Motor neuron (in vitro differentiated cells): ENCODE measurements around the gene ZCCHC24. TPM values are rescaled to one million over a fixed set of nuclear protein-coding genes. Genes with fewer than 3 reads are reported as not detected.

Source experiments
- ATAC-seq, 8 experiments: fragments of 200-7000 bp; cut with Tn5 transposase; replicated peaks in 6 of 8; 2 replicates each; pipeline ENCODE4 v1.8.0; 2021; ENCODE audit warnings: mild to moderate bottlenecking in 8 of 8, moderate library complexity in 8 of 8
- H3K27ac ChIP-seq, 2 donors: fragments of 250-450 bp; sonication (Bioruptor Pico); 2 replicates each; pipeline ENCODE4 v1.9.0; 2021; ENCODE audit warnings: antibody characterized with exemption in 2 of 2, mild to moderate bottlenecking in 2 of 2, moderate library complexity in 1 of 2
- H3K4me1 ChIP-seq, 2 donors: fragments of 250-450 bp; sonication (Bioruptor Pico); replicated peaks in 1 of 2; 2 replicates each; pipeline ENCODE4 v1.6.1; 2021; ENCODE audit warnings: antibody characterized with exemption in 2 of 2, mild to moderate bottlenecking in 2 of 2, moderate library complexity in 1 of 2
- H3K4me3 ChIP-seq, 5 donors: fragments of 250-450 bp; sonication (Bioruptor Pico); 2 replicates each; pipeline ENCODE4 v1.9.0; 2021; ENCODE audit warnings: antibody characterized with exemption in 5 of 5, mild to moderate bottlenecking in 5 of 5, moderate library complexity in 4 of 5
- WGBS, 10 experiments: fragments of 450-650 bp; shearing (Covaris generic); methylation state at CpG; one replicate each; pipeline ENCODE4 v1.0.0; 2022; 5-methylcytosine and 5-hydroxymethylcytosine counted together
- in situ Hi-C, 9 experiments: fragments of 400-800 bp; cut with MboI; loops; one replicate each; pipeline ENCODE4 v1.15.0; 2021; ENCODE audit warnings: low sequenced_read_pairs in 9 of 9, low pct_unique_long_range_greater_than_20kb in 2 of 9; ENCODE audit not compliant: unreplicated experiment in 9 of 9
- total RNA-seq, 8 experiments: library from RNA; unstranded; fragments of 300-600 nt; gene quantifications; 2 replicates each; pipeline versions ENCODE4 v1.2.3 to v1.2.4, GENCODE V29; 2022

ZCCHC24 gene
- total RNA-seq, 8 experiments from 2014 or later = 0.67 to 39.5 (median 8.0) TPM

- no peak for ATAC-seq
- Histone ChIP-seq H3K4me1 (peaks cover 0 to 2% of the 10 kb centered on the region in 2 donors), H3K27ac (no peak overlapping the region), H3K4me3 (no peak overlapping the region)
- in situ Hi-C loops = no loop called here
- 40 to 100% (median 82%) methylated on average over 1 to 3 of the region's 6 CpGs; no CpG with 5 or more reads in 5 of the 10 experiments for WGBS, 10 experiments
Observed at GRCh38 chr10:79418274-79418673, 27.1 kb downstream of the ZCCHC24 start.

GRCh38 chr10:79417731-79418130 is 27.7 kb downstream of the ZCCHC24 start:
- Histone ChIP-seq H3K4me1 (peaks cover 0 to 2% of the 10 kb centered on the region in 2 donors), H3K27ac (no peak overlapping the region), H3K4me3 (no peak overlapping the region)
- no peak for ATAC-seq
- WGBS, 10 experiments = 82 to 100% (median 83%) methylated on average over 1 to 3 of the region's 4 CpGs; no CpG with 5 or more reads in 7 of the 10 experiments
- in situ Hi-C loops = no loop called here

- no peak for ATAC-seq
- 60 to 100% (median 83%) methylated on average over 1 to 2 of the region's 2 CpGs; no CpG with 5 or more reads in 7 of the 10 experiments for WGBS, 10 experiments
- Histone ChIP-seq H3K4me3 (no peak overlapping the region), H3K4me1 (peaks cover 0 to 2% of the 10 kb centered on the region in 2 donors), H3K27ac (no peak overlapping the region)
- in situ Hi-C loops = no loop called here
Observed at GRCh38 chr10:79417266-79417665, 28.2 kb downstream of the ZCCHC24 start.

- 74 to 100% (median 93%) methylated on average over 1 to 10 of the region's 12 CpGs; no CpG with 5 or more reads in 2 of the 10 experiments for WGBS, 10 experiments
- Histone ChIP-seq H3K4me3 (no peak overlapping the region), H3K27ac (no peak overlapping the region), H3K4me1 (peaks cover 0 to 2% of the 10 kb centered on the region in 2 donors)
- no peak for ATAC-seq
- in situ Hi-C loops = no loop called here
Observed at GRCh38 chr10:79416578-79417255, 28.7 kb downstream of the ZCCHC24 start.

GRCh38 chr10:79415736-79416577 is 29.5 kb downstream of the ZCCHC24 start:
- no peak for ATAC-seq
- WGBS, 10 experiments = 67 to 96% (median 81%) methylated on average over 1 to 8 of the region's 12 CpGs; no CpG with 5 or more reads in 2 of the 10 experiments
- Histone ChIP-seq H3K4me1 (peaks cover 0 to 2% of the 10 kb centered on the region in 2 donors), H3K4me3 (no peak overlapping the region), H3K27ac (no peak overlapping the region)
- in situ Hi-C loops = no loop called here

GRCh38 chr10:79414714-79415113 is 30.7 kb downstream of the ZCCHC24 start:
- no peak for ATAC-seq
- Histone ChIP-seq H3K4me3 (no peak overlapping the region), H3K4me1 (peaks cover 0 to 2% of the 10 kb centered on the region in 2 donors), H3K27ac (no peak overlapping the region)
- WGBS, 10 experiments = 42 to 100% (median 89%) methylated on average over 1 to 2 of the region's 3 CpGs; no CpG with 5 or more reads in 4 of the 10 experiments
- in situ Hi-C loops = no loop called here

- peak in 1 of 8 experiments; percentile 4 for ATAC-seq
- no CpG with 5 or more reads among the region's 10 CpGs for WGBS, 10 experiments
- Histone ChIP-seq H3K4me1 (peaks cover 0 to 7% of the 10 kb centered on the region in 2 donors), H3K4me3 (no peak overlapping the region), H3K27ac (no peak overlapping the region)
- in situ Hi-C loops = no loop called here
Observed at GRCh38 chr10:79413196-79413595, 32.2 kb downstream of the ZCCHC24 start.

GRCh38 chr10:79412516-79412915 is 32.9 kb downstream of the ZCCHC24 start:
- Histone ChIP-seq H3K4me1 (peaks cover 0 to 7% of the 10 kb centered on the region in 2 donors), H3K27ac (no peak overlapping the region), H3K4me3 (no peak overlapping the region)
- in situ Hi-C loops = no loop called here
- 56 to 100% (median 93%) methylated on average over 1 to 11 of the region's 11 CpGs; no CpG with 5 or more reads in 1 of the 10 experiments for WGBS, 10 experiments
- no peak for ATAC-seq

- Histone ChIP-seq H3K4me1 (peaks cover 0 to 7% of the 10 kb centered on the region in 2 donors), H3K27ac (no peak overlapping the region), H3K4me3 (no peak overlapping the region)
- in situ Hi-C loops = no loop called here
- 71 to 100% (median 91%) methylated on average over 2 to 13 of the region's 22 CpGs; no CpG with 5 or more reads in 4 of the 10 experiments for WGBS, 10 experiments
- no peak for ATAC-seq
Observed at GRCh38 chr10:79411546-79412495, 33.6 kb downstream of the ZCCHC24 start.

GRCh38 chr10:79410315-79411094 is 34.9 kb downstream of the ZCCHC24 start:
- H3K4me1 ChIP-seq = peaks cover 0 to 12% of the 10 kb centered on the region in 2 donors
- peak in 3 of 8 experiments; percentile 8 to 38 (median 20) for ATAC-seq
- in situ Hi-C loops = no loop called here

GRCh38 chr10:79409726-79410085 is 35.7 kb downstream of the ZCCHC24 start:
- ATAC-seq = peak in 3 of 8 experiments; percentile 5 to 21 (median 11)
- WGBS, 10 experiments = 60% methylated on average over 1 of the region's 9 CpGs; no CpG with 5 or more reads in 9 of the 10 experiments
- Histone ChIP-seq H3K4me3 (no peak overlapping the region), H3K27ac (no peak overlapping the region), H3K4me1 (peaks cover 0 to 15% of the 10 kb centered on the region in 2 donors)
- in situ Hi-C loops = no loop called here

More at GRCh38 chr10:79410315-79411094, 34.9 kb downstream of the ZCCHC24 start:
- WGBS, 10 experiments = 22 to 100% (median 66%) methylated on average over 1 to 6 of the region's 10 CpGs; no CpG with 5 or more reads in 5 of the 10 experiments
- no peak overlapping the region for H3K4me3 ChIP-seq
- no peak overlapping the region for H3K27ac ChIP-seq
